ENCODE measurements around the gene WNT3A.

Gene WNT3A

DNA sequence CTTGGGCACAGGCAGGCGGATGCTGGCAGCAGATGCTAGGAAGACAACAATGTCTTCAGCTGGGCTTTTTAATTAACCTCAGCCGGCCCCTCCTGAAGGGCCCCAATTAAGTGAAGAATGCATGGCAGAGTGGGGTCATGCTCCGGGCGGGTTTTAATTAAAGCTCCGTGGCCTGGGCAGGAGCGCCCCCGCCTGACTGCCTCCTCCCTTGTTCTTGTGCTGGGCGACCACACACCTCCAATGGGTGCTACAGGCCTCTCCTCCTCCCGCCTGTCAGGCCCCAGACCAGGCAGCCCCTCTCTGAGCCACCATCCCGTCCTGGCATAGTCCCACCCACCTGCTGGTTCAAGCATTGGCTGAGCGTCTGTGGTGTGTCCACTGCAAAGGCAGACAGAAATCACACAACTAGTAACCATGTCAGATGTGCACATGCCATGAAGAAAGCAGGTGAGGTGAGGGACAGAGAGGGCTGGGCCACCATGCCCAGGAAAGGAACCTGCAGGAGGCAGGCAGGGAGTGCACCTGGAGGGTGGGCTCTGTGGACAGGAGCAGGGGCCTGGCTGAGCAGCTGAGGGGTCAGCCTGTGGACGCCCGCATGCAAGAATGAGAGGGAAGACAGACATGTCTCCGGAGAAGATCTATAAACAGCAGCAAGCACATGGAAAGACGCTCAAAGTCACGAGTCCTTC, 67.2 kb downstream of the WNT3A start:
- no peaks in the 10 kb centered on the region for H3K9me3 ChIP-seq (ENCODE audit: low read depth, low read length)
- H3K4me3 ChIP-seq = no peak overlapping the region
- no peak overlapping the region for H3K9ac ChIP-seq (ENCODE audit: insufficient read length)
- DNase-seq (ENCODE audit: low read depth, low spot score) = no peak
- no peaks in the 10 kb centered on the region for H3K36me3 ChIP-seq (ENCODE audit: insufficient read depth, low read length)
- TF ChIP-seq POLR2AphosphoS5 (IDR thresholded peaks at IDR 0.05; ENCODE audit: borderline replicate concordance, low read depth, low read length) = no peak
- no peak for TF ChIP-seq FOXP2 (optimal IDR thresholded peaks at IDR 0.05; ENCODE audit: control extremely low read depth, extremely low read length, insufficient read depth)
- TF ChIP-seq EZH2 (IDR thresholded peaks at IDR 0.05) = no peak
- H3K27ac ChIP-seq = no peak overlapping the region

DNA sequence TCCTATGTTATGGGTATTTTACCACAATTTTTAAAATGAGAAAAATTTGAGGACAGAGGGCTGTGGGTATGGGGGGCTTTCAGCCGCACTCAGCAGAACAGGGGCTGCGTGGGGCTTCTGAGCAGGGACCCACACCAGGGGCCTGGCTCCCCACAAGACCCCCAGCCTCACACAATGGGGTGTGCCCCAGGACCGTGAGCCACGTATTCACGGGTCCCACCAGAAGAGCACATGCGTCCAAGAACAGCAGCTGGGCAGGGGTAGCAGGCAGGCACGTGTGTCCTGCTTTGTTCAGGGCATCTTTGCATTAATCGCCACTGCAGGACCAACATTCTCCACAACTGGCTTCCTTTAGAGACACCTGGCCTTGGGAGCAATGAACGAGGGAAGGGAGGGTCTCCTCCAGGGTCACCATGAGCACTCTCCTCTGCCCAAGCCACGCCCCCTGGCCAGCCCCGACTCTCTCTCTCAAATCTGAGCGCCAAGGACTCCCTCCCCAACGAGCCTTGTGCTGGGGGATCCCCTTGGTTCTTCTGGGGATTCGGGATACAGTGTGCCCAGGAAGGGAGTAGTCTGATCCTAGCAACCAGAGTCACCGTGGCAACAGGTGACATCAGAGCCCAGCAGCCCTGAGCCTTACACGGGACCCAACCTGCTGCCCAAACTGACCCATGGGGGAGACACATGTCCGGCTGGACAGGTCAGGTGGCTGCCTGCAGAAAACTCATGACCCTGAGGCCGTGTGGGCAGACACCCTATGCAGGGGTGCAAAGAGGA, 68.3 kb downstream of the WNT3A start:
- Histone ChIP-seq H3K4me3 (no peak overlapping the region), H3K9ac (ENCODE audit: insufficient read length) (no peak overlapping the region), H3K36me3 (ENCODE audit: insufficient read depth, low read length) (no peaks in the 10 kb centered on the region), H3K27ac (no peak overlapping the region), H3K9me3 (ENCODE audit: low read depth, low read length) (no peaks in the 10 kb centered on the region)
- no peak for DNase-seq (ENCODE audit: low read depth, low spot score)
- TF ChIP-seq EZH2 (IDR thresholded peaks at IDR 0.05) = no peak
- no peak for TF ChIP-seq FOXP2 (optimal IDR thresholded peaks at IDR 0.05; ENCODE audit: control extremely low read depth, extremely low read length, insufficient read depth)
- no peak for TF ChIP-seq POLR2AphosphoS5 (IDR thresholded peaks at IDR 0.05; ENCODE audit: borderline replicate concordance, low read depth, low read length)

DNA sequence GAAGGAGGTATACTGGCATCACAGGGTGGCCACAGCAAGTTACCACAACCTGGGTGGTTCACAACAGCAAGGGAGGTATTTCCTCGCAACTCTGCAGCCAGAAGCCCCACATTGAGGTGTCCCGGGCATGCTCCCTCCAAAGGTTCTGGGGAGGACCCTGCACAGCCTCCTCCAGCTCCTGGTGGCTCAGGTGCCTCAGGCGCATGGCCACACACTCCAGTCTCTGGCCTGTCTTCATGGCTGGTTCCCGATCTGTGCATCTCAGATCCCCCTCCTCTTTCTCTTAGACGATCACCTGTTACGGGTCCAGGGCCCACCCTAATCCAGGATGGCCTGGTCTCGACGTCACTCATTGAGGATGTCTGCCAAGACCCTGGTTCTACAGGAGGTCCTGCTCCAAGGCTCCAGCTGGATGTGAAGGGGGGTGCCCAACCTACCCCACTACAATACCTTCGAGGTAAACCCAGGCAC, 69.0 kb downstream of the WNT3A start:
- no peak for TF ChIP-seq FOXP2 (optimal IDR thresholded peaks at IDR 0.05; ENCODE audit: control extremely low read depth, extremely low read length, insufficient read depth)
- TF ChIP-seq EZH2 (IDR thresholded peaks at IDR 0.05) = no peak
- TF ChIP-seq POLR2AphosphoS5 (IDR thresholded peaks at IDR 0.05; ENCODE audit: borderline replicate concordance, low read depth, low read length) = no peak
- H3K4me3 ChIP-seq = no peak overlapping the region
- H3K9me3 ChIP-seq (ENCODE audit: low read depth, low read length) = no peaks in the 10 kb centered on the region
- no peak overlapping the region for H3K27ac ChIP-seq
- DNase-seq (ENCODE audit: low read depth, low spot score) = no peak
- H3K9ac ChIP-seq (ENCODE audit: insufficient read length) = no peak overlapping the region
- no peaks in the 10 kb centered on the region for H3K36me3 ChIP-seq (ENCODE audit: insufficient read depth, low read length)

DNA sequence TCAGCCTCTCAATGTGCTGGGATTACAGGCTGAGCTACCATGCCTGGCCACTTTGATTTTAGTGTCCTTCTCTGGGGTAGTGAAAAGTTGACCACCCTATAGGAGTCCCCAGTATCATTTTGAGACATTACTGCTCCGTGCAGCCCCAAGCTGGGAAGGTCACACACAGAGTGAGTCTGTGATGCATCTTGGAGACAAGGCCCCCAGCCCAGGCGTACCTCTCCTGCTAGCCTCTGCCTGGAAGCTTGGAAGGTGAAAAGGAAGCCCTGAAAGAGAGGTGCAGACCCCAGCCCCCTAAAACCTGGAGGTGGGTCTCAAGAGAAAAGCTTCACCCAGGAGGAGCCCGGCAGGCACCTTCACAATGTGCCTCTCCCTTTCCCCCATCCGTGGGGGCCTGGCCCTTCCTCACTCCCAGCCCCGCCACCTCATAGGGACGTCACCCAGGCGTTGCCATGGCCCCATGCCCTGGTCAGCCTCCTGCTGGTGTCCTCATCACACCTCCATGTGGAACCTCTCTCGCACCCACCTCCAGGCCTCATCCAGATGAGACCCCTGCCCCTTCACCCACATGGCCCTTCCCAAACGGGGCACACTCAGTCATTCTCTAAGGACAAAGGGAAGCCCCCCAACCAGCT, 70.1 kb downstream of the WNT3A start:
- no peaks in the 10 kb centered on the region for H3K9me3 ChIP-seq (ENCODE audit: low read depth, low read length)
- H3K4me3 ChIP-seq = no peak overlapping the region
- no peak for DNase-seq (ENCODE audit: low read depth, low spot score)
- TF ChIP-seq FOXP2 (optimal IDR thresholded peaks at IDR 0.05; ENCODE audit: control extremely low read depth, extremely low read length, insufficient read depth) = no peak
- TF ChIP-seq POLR2AphosphoS5 (IDR thresholded peaks at IDR 0.05; ENCODE audit: borderline replicate concordance, low read depth, low read length) = no peak
- TF ChIP-seq EZH2 (IDR thresholded peaks at IDR 0.05) = no peak
- no peak overlapping the region for H3K9ac ChIP-seq (ENCODE audit: insufficient read length)
- H3K27ac ChIP-seq = no peak overlapping the region
- H3K36me3 ChIP-seq (ENCODE audit: insufficient read depth, low read length) = no peaks in the 10 kb centered on the region

DNA sequence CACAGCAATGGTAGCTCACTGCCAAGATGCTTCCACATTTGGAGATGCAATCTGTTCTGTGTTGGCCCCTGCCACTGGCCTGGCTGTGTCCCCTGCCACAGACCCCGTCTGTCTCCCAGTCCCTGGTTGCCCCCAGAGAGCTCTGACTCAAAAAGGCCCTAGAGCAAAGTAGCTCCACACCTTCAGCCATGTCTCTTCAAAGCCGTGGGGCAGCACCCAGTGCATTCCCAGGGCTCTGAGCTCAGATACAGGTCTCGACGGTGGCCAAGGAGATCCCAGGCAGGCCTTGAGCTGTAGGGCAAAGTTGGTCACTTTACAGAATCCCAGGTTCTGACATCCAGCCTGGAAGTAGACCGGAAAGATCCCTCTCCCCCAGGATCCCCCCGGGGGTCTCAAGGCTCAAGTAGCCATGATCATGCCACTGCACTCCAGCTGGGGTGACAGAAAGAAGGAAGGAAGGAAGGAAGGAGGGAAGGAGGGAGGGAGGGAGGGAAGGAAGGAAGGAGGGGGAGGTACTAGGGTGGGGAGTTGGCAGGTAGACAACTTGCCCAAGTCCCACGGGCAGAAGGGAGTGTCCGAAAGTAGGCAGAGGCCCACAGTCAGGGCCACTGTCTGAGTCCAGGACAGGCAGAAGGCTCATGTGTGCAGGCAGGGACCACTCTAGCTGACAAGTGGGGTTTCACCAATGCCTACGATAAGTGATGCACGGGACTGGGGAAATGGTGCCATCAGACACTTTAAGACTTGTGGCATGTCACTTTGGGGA, 71.0 kb downstream of the WNT3A start:
- H3K9ac ChIP-seq (ENCODE audit: insufficient read length) = no peak overlapping the region
- H3K4me3 ChIP-seq = no peak overlapping the region
- H3K36me3 ChIP-seq (ENCODE audit: insufficient read depth, low read length) = no peaks in the 10 kb centered on the region
- TF ChIP-seq POLR2AphosphoS5 (IDR thresholded peaks at IDR 0.05; ENCODE audit: borderline replicate concordance, low read depth, low read length) = no peak
- no peak for TF ChIP-seq FOXP2 (optimal IDR thresholded peaks at IDR 0.05; ENCODE audit: control extremely low read depth, extremely low read length, insufficient read depth)
- TF ChIP-seq EZH2 (IDR thresholded peaks at IDR 0.05) = no peak
- H3K27ac ChIP-seq = no peak overlapping the region
- DNase-seq (ENCODE audit: low read depth, low spot score) = no peak
- H3K9me3 ChIP-seq (ENCODE audit: low read depth, low read length) = no peaks in the 10 kb centered on the region

DNA sequence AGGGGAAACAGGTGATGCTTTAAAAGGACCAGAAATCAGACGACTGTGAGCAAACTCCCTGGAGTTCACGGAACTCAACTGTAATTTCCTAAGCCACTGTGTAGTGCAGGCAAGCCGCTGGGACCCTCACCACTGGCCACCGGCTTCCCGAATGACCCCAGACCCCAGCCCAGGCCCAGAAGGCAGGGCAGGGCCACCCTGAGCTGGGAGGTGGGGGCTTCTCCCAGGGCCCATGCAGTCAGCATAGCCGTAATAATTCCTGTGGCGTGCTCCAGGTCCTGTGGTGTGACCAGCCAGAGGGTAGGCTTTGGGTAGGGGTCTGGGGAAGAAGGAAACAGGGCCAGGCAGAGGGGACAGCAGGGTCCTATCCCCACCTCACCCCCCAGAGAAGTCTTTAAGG, 72.2 kb downstream of the WNT3A start:
- TF ChIP-seq EZH2 (IDR thresholded peaks at IDR 0.05) (no peak), POLR2AphosphoS5 (IDR thresholded peaks at IDR 0.05; ENCODE audit: borderline replicate concordance, low read depth, low read length) (no peak), FOXP2 (optimal IDR thresholded peaks at IDR 0.05; ENCODE audit: control extremely low read depth, extremely low read length, insufficient read depth) (no peak)
- Histone ChIP-seq H3K27ac (no peak overlapping the region), H3K36me3 (ENCODE audit: insufficient read depth, low read length) (no peaks in the 10 kb centered on the region)

DNA sequence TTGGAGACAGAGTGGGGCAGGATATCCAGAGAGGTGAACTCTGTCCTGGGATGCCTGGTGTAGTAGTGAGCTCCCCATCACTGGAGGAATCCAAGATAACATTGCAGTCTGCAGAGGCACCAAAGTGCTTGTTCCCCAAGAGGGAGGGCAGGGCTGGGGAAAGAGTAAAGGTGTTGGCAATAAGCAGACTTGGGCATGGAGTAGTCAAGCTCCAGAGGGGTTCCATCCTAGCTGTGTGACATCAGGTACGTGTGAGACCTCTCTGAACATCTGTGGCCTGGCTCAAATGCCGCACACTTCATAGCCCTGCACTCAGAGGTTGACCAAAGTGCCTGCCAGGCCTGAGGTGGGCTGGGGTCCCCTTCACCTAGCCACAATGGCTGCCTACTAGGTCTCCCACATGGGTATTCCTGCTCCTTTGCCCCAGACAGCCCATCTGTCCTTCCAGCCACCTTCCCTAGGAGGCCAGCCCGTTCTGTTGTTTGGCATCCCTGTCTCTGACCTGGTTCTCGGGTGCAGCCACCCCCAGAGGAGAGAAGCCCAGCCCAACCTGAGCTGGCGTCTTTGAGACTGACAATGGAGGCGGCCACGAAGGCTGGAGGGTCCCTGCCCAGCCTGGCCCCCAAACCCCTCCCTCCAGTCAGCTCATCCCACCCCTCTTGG, 72.9 kb downstream of the WNT3A start:
- H3K36me3 ChIP-seq (ENCODE audit: insufficient read depth, low read length) = peaks cover under 1% of the 10 kb centered on the region
- TF ChIP-seq FOXP2 (optimal IDR thresholded peaks at IDR 0.05; ENCODE audit: control extremely low read depth, extremely low read length, insufficient read depth) (no peak), POLR2AphosphoS5 (IDR thresholded peaks at IDR 0.05; ENCODE audit: borderline replicate concordance, low read depth, low read length) (no peak), EZH2 (IDR thresholded peaks at IDR 0.05) (no peak)
- no peaks in the 10 kb centered on the region for H3K9me3 ChIP-seq (ENCODE audit: low read depth, low read length)
- H3K4me3 ChIP-seq = no peak overlapping the region
- H3K27ac ChIP-seq = no peak overlapping the region
- DNase-seq (ENCODE audit: low read depth, low spot score) = no peak
- no peak overlapping the region for H3K9ac ChIP-seq (ENCODE audit: insufficient read length)

More for the DNA sequence above, 72.2 kb downstream of the WNT3A start:
- Histone ChIP-seq H3K9me3 (ENCODE audit: low read depth, low read length) (no peaks in the 10 kb centered on the region), H3K9ac (ENCODE audit: insufficient read length) (no peak overlapping the region), H3K4me3 (no peak overlapping the region)
- DNase-seq (ENCODE audit: low read depth, low spot score) = no peak
